Lung (tissue), 12 donors: Measurements from ENCODE around the gene FALEC. TPM values are rescaled to one million over a fixed set of nuclear protein-coding genes. Genes with fewer than 3 reads are reported as not detected.

Experiments
- ATAC-seq: fragments of 200-7000 bp; cut with Tn5 transposase; one replicate; pipeline ENCODE4 v1.9.1; 2020; ENCODE audit warnings: moderate number of reproducible peaks; ENCODE audit not compliant: insufficient read depth, low FRiP score
- DNase-seq, 3 donors: peaks; one replicate each; pipeline ENCODE4 v3.0.0-alpha.2; 2013 to 2017
- H3K27ac ChIP-seq, 2 donors: one replicate each; pipeline ENCODE4 v1.5.1; 2013; ENCODE audit warnings: mild to moderate bottlenecking in 2 of 2, moderate library complexity in 2 of 2, control low read depth in 1 of 2, inconsistent platforms in 1 of 2, low read depth in 1 of 2, low read length in 1 of 2
- H3K27me3 ChIP-seq, 3 donors: one replicate each; pipeline ENCODE4 v1.5.1; 2013; ENCODE audit warnings: low read length in 2 of 3; ENCODE audit not compliant: control insufficient read depth in 3 of 3, insufficient read depth in 3 of 3
- H3K36me3 ChIP-seq, 4 donors: one replicate each; pipeline ENCODE4 v1.5.1; 2013; ENCODE audit warnings: low read length in 4 of 4, mild to moderate bottlenecking in 1 of 4, moderate library complexity in 1 of 4; ENCODE audit not compliant: control insufficient read depth in 4 of 4, insufficient read depth in 4 of 4
- H3K4me1 ChIP-seq, 5 donors: one replicate each; pipeline ENCODE4 v1.5.1; 2013; ENCODE audit warnings: low read length in 5 of 5, mild to moderate bottlenecking in 2 of 5, moderate library complexity in 1 of 5; ENCODE audit not compliant: control insufficient read depth in 5 of 5, insufficient read depth in 5 of 5
- H3K4me3 ChIP-seq: one replicate; pipeline ENCODE4 v1.5.1; 2013; ENCODE audit warnings: mild to moderate bottlenecking, control low read depth, moderate library complexity
- H3K9ac ChIP-seq, 2 donors: one replicate each; pipeline ENCODE4 v1.5.1; 2013; ENCODE audit warnings: low read length in 2 of 2, control low read depth in 1 of 2; ENCODE audit not compliant: insufficient read depth in 1 of 2
- H3K9me3 ChIP-seq, 4 donors: one replicate each; pipeline ENCODE4 v1.5.1; 2013; ENCODE audit warnings: low read length in 3 of 4, mild to moderate bottlenecking in 1 of 4, moderate library complexity in 1 of 4; ENCODE audit not compliant: control insufficient read depth in 4 of 4, insufficient read depth in 3 of 4
- CTCF ChIP-seq: IDR thresholded peaks from 2 replicates; pipeline ENCODE4 v1.5.1; 2012; ENCODE audit warnings: mild to moderate bottlenecking; ENCODE audit errors: control extremely low read depth, extremely low read depth
- WGBS, 2 donors: extraction: QIAGEN DNeasy Blood & Tissue Kit; methylation state at CpG; one replicate each; pipeline ENCODE4 v1.1.7; 2013; 5-methylcytosine and 5-hydroxymethylcytosine counted together
- polyA plus RNA-seq, 2 donors: library from polyadenylated mRNA; stranded (reverse); fragments of 200-250 nt; gene quantifications; one replicate each; pipeline ENCODE4 v1.2.1, GENCODE V29; 2013
- total RNA-seq, 2 donors: library from RNA; depleted of rRNA in 1 of 2; stranded (reverse); fragments of >200 nt in 1 of 2; gene quantifications; one replicate each; pipeline ENCODE4 v1.2.1, GENCODE V29; 2014 to 2021
- donor health status: control.
- donor health status: control.
- donor health status: Bipolar disorder and iron deficiency.
- donor health status: healthy.
- donor health status: DM: yes; HTN: yes; CAD: no.

Gene FALEC
- total and polyA plus RNA-seq, 4 donors = 0.09 TPM; not detected in 3

- Histone ChIP-seq H3K4me3 (no peak overlapping the region), H3K27ac (no peak overlapping the region), H3K36me3 (peaks cover 14 to 28% (median 25%) of the 10 kb centered on the region in 4 donors), H3K9me3 (no peaks in the 10 kb centered on the region), H3K9ac (no peak overlapping the region), H3K4me1 (peaks cover 0 to 3% (median under 1%) of the 10 kb centered on the region in 5 donors), H3K27me3 (no peaks in the 10 kb centered on the region)
- no peak for ATAC-seq
- WGBS, 2 donors = 93 to 94% methylated on average over 10 of the region's 10 CpGs
- no peak for TF ChIP-seq CTCF
- DNase-seq = no peak
These were observed 42.9 kb upstream of the FALEC start for GRCh38 chr1:150472601-150473200.

DNA sequence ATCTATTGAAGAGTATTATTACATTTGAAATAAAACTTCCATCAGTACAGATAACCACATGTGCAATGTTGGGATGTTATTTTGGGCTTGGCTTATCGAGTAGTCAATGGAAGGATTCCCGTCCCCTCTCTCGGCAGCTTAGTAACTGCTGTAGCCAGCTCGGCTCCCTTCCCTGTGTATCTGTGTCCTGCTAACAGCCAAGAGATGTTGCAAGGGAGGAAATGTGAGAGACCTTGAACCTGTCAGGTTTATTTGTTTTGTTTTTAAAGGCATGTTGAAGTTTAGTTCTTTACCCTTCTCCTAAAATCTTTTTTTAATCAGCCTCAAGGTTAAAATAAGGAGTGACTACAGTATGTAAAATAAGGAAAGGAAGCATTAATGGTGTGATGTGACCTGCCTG lies 41.9 kb upstream of the FALEC start:
- DNase-seq (no peak), ATAC-seq (no peak)
- TF ChIP-seq CTCF = no peak
- H3K9me3 ChIP-seq = no peaks in the 10 kb centered on the region
- H3K9ac ChIP-seq = no peak overlapping the region
- peaks cover 14 to 28% (median 25%) of the 10 kb centered on the region in 4 donors for H3K36me3 ChIP-seq
- no peak overlapping the region for H3K4me3 ChIP-seq
- H3K27ac ChIP-seq = no peak overlapping the region
- no peaks in the 10 kb centered on the region for H3K27me3 ChIP-seq
- WGBS, 2 donors = 58 to 81% methylated on average over 4 of the region's 4 CpGs
- H3K4me1 ChIP-seq = peaks cover 0 to 8% (median 3%) of the 10 kb centered on the region in 5 donors

DNA sequence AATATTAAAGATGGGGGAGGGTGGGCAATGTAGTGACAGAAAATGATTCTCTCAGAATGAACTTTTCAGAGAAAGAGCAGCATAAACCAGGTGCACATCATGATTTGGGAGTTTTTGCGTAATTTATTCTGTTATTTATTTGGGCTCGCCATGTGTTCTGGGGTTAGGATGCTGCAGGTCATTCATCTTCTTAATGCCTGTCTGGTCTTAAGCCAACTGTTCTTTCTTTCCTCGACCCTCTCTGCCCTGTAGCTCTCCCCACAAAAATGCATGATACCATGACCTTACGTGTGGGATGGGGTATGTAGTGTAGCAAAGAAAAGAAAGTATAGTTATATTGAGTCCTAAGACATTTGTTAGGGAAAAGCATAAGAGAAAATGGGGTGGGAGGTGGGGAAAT lies 40.7 kb upstream of the FALEC start:
- no peak for TF ChIP-seq CTCF
- 79 to 80% methylated on average over 4 of the region's 4 CpGs for WGBS, 2 donors
- H3K27me3 ChIP-seq = no peaks in the 10 kb centered on the region

DNA sequence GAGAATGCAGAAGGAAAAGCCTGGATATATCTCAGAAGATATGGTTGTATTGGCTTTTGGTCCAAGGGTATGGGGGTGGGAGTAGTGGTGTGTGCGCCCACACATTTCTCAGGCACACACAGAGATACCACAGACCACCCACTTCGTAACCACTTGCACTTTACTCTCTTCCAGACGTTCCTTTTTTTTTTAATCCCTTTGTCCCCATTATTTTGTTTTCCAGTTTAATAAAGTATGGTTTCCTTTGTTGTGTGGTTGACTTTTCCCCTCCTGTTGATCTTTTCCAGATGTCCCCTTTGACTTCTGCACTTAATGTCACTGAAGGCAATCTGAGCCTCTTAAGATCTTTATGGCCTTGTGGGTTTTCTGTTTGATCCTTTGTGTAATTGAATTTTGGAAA lies 38.8 kb upstream of the FALEC start:
- Histone ChIP-seq H3K4me1 (peaks cover 0 to 8% (median 3%) of the 10 kb centered on the region in 5 donors), H3K9ac (no peak overlapping the region), H3K9me3 (no peaks in the 10 kb centered on the region), H3K36me3 (peaks cover 4 to 13% (median 12%) of the 10 kb centered on the region in 4 donors), H3K27me3 (no peaks in the 10 kb centered on the region), H3K4me3 (no peak overlapping the region), H3K27ac (no peak overlapping the region)
- DNase-seq (no peak), ATAC-seq (no peak)
- no peak for TF ChIP-seq CTCF
- WGBS, 2 donors = 76 to 83% methylated on average over 3 of the region's 3 CpGs

More for the DNA sequence above, 40.7 kb upstream of the FALEC start:
- H3K4me1 ChIP-seq = peaks cover 0 to 8% (median 3%) of the 10 kb centered on the region in 5 donors
- H3K9me3 ChIP-seq = no peaks in the 10 kb centered on the region
- ATAC-seq = no peak
- no peak for DNase-seq
- no peak overlapping the region for H3K27ac ChIP-seq
- no peak overlapping the region for H3K9ac ChIP-seq
- no peak overlapping the region for H3K4me3 ChIP-seq
- H3K36me3 ChIP-seq = peaks cover 14 to 28% (median 25%) of the 10 kb centered on the region in 4 donors
